HepG2 (cell line): ENCODE data around the gene GLB1L3.

Source experiments
- CTCF ChIP-seq: sonication (generic); formaldehyde crosslinking; IDR thresholded peaks from 2 replicates; pipeline ENCODE4 v1.5.0; 2020; ENCODE audit warnings: mild to moderate bottlenecking, missing genetic modification reagents, moderate library complexity
- FOXA1 ChIP-seq, 2 experiments: fragments of 450-650 bp in 1 of 2; sonication (generic) in 1 of 2; formaldehyde crosslinking in 1 of 2; IDR thresholded peaks; 2 replicates each; pipeline versions ENCODE4 v1.4.0 to v1.6.1; 2016 to 2020; ENCODE audit warnings: missing genetic modification reagents in 1 of 2
- POLR2AphosphoS2 ChIP-seq: IDR thresholded peaks from 2 replicates; pipeline ENCODE4 v1.6.1; 2011; ENCODE audit warnings: low read depth, low read length, improper control_type of control experiment
- RFX5 ChIP-seq: IDR thresholded peaks from 2 replicates; pipeline ENCODE4 v1.6.1; 2011; ENCODE audit warnings: low read depth, low read length, improper control_type of control experiment
- SIN3B ChIP-seq: fragments of 150-350 bp; IDR thresholded peaks from 2 replicates; pipeline ENCODE4 v1.6.1; 2014; ENCODE audit warnings: low read length
- USF2 ChIP-seq, 2 experiments: sonication (generic) in 1 of 2; formaldehyde crosslinking in 1 of 2; IDR thresholded peaks; 2 replicates each; pipeline versions ENCODE4 v1.5.1 to v1.6.1; 2011 to 2020; ENCODE audit warnings: borderline replicate concordance in 1 of 2, low read depth in 1 of 2, low read length in 1 of 2, mild to moderate bottlenecking in 1 of 2, missing genetic modification reagents in 1 of 2, moderate library complexity in 1 of 2
- ZFP37 ChIP-seq: sonication (generic); formaldehyde crosslinking; IDR thresholded peaks from 2 replicates; pipeline ENCODE4 v1.4.0; 2020; ENCODE audit warnings: missing genetic modification reagents, borderline replicate concordance
- ZNF609 ChIP-seq: sonication (generic); formaldehyde crosslinking; IDR thresholded peaks from 2 replicates; pipeline ENCODE4 v1.4.0; 2020; ENCODE audit warnings: mild to moderate bottlenecking, missing genetic modification reagents, borderline replicate concordance
- TF ChIP-seq, protein P1 (sequence below): sonication (generic); formaldehyde crosslinking; IDR thresholded peaks from 2 replicates; pipeline ENCODE4 v1.4.0; 2020; ENCODE audit warnings: missing genetic modification reagents

GRCh38 chr11:134244593-134244992, 31.6 kb upstream of the GLB1L3 start:
- no peak for TF ChIP-seq ZNF609 (CRISPR knock-in tag)
- TF ChIP-seq CTCF, result peak; percentile 49
- no peak for TF ChIP-seq RFX5
- no peak for TF ChIP-seq USF2 (IDR thresholded peaks at IDR 0.05; ENCODE audit: low read depth, low read length)
- no peak for TF ChIP-seq USF2 (CRISPR knock-in tag; IDR thresholded peaks at IDR 0.05; ENCODE audit: borderline replicate concordance)
- TF ChIP-seq SIN3B, result no peak
- TF ChIP-seq, protein P1, sequence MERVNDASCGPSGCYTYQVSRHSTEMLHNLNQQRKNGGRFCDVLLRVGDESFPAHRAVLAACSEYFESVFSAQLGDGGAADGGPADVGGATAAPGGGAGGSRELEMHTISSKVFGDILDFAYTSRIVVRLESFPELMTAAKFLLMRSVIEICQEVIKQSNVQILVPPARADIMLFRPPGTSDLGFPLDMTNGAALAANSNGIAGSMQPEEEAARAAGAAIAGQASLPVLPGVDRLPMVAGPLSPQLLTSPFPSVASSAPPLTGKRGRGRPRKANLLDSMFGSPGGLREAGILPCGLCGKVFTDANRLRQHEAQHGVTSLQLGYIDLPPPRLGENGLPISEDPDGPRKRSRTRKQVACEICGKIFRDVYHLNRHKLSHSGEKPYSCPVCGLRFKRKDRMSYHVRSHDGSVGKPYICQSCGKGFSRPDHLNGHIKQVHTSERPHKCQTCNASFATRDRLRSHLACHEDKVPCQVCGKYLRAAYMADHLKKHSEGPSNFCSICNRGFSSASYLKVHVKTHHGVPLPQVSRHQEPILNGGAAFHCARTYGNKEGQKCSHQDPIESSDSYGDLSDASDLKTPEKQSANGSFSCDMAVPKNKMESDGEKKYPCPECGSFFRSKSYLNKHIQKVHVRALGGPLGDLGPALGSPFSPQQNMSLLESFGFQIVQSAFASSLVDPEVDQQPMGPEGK (CRISPR knock-in tag), result no peak
- TF ChIP-seq ZFP37 (CRISPR knock-in tag), result no peak
- no peak for TF ChIP-seq POLR2AphosphoS2
- no peak for TF ChIP-seq FOXA1 (IDR thresholded peaks at IDR 0.05)
- TF ChIP-seq FOXA1 (CRISPR knock-in tag; IDR thresholded peaks at IDR 0.05), result no peak
